PC-3 (cell line): ENCODE data around the gene ASCL1. TPM values are rescaled to one million over a fixed set of nuclear protein-coding genes. Genes with fewer than 3 reads are reported as not detected.

ENCODE experiments used
- ATAC-seq: fragments of 200-7000 bp; cut with Tn5 transposase; 2 replicates; pipeline ENCODE4 v1.9.1; 2020; ENCODE audit warnings: mild to moderate bottlenecking, moderate library complexity
- BruUV-seq: library from RNA; stranded (reverse); fragments of 400-500 nt; replicated peaks from 2 replicates; lab custom pipeline; 2021; lab: Mats Ljungman, UMichigan
- CTCF ChIA-PET: fragments of 300-600 bp; sonication (Branson Sonifier 250); formaldehyde crosslinking; loops from one replicate; lab custom pipeline; 2022; ENCODE audit warnings: antibody characterized with exemption; lab: Charles Lee
- POLR2A ChIA-PET: fragments of 300-600 bp; sonication (Branson Sonifier 250); formaldehyde crosslinking; loops from one replicate; lab custom pipeline; 2022; ENCODE audit warnings: antibody characterized with exemption; ENCODE audit not compliant: unreplicated experiment; lab: Charles Lee
- DNase-seq: peaks from one replicate; pipeline ENCODE4 v3.0.0-alpha.2; 2015
- H2AFZ ChIP-seq: fragments of 300-600 bp; sonication (generic); 2 replicates; pipeline ENCODE4 v1.6.0; 2016; ENCODE audit warnings: antibody characterized with exemption, low read length
- H3F3A ChIP-seq: fragments of 300-600 bp; sonication (generic); one replicate; pipeline ENCODE4 v1.6.0; 2017; ENCODE audit warnings: antibody characterized with exemption, low read length, control low read depth, mild to moderate bottlenecking; ENCODE audit not compliant: unreplicated experiment
- H3K27ac ChIP-seq: fragments of 300-600 bp; sonication (generic); 2 replicates; pipeline ENCODE4 v1.5.1; 2016; ENCODE audit warnings: mild to moderate bottlenecking, low read length
- H3K27me3 ChIP-seq: fragments of 300-600 bp; sonication (generic); 2 replicates; pipeline ENCODE4 v1.6.1; 2016; ENCODE audit warnings: low read length, mixed read lengths
- H3K36me3 ChIP-seq: fragments of 300-600 bp; sonication (generic); 2 replicates; pipeline ENCODE4 v1.6.1; 2016; ENCODE audit warnings: low read depth, mixed run types, low read length, mixed read lengths
- H3K4me1 ChIP-seq: fragments of 300-600 bp; sonication (generic); 2 replicates; pipeline ENCODE4 v1.5.1; 2016; ENCODE audit warnings: low read length; ENCODE audit not compliant: insufficient read depth
- H3K4me2 ChIP-seq: fragments of 300-600 bp; sonication (generic); 2 replicates; pipeline ENCODE4 v1.6.0; 2016; ENCODE audit warnings: low read length
- H3K4me3 ChIP-seq: fragments of 300-600 bp; sonication (generic); 2 replicates; pipeline ENCODE4 v1.5.1; 2016; ENCODE audit warnings: mild to moderate bottlenecking, low read length, mixed read lengths
- H3K79me2 ChIP-seq: fragments of 300-600 bp; sonication (generic); 2 replicates; pipeline ENCODE4 v1.6.1; 2017; ENCODE audit warnings: low read length, mixed read lengths
- H3K9ac ChIP-seq: fragments of 300-600 bp; sonication (generic); 2 replicates; pipeline ENCODE4 v1.6.0; 2016; ENCODE audit warnings: mild to moderate bottlenecking, low read length
- H3K9me2 ChIP-seq: fragments of 300-600 bp; sonication (generic); replicated peaks from 2 replicates; pipeline ENCODE4 v1.6.1; 2016; ENCODE audit warnings: mixed run types, low read length, mixed read lengths
- H3K9me3 ChIP-seq: fragments of 300-600 bp; sonication (generic); 2 replicates; pipeline ENCODE4 v1.6.1; 2016; ENCODE audit warnings: low read length, mixed read lengths
- H4K20me1 ChIP-seq: fragments of 300-600 bp; sonication (generic); 2 replicates; pipeline ENCODE4 v1.6.1; 2016; ENCODE audit warnings: low read length, mixed read lengths
- CTCF ChIP-seq: fragments of 300-600 bp; sonication (generic); conservative IDR thresholded peaks from 2 replicates; pipeline ENCODE4 v1.5.1; 2017; ENCODE audit warnings: antibody characterized with exemption, low read depth, mild to moderate bottlenecking, low read length
- EZH2 ChIP-seq: fragments of 300-600 bp; sonication (generic); IDR thresholded peaks from one replicate; pipeline ENCODE4 v1.6.1; 2017; ENCODE audit warnings: antibody characterized with exemption, mild to moderate bottlenecking, low read length; ENCODE audit not compliant: unreplicated experiment
- EZH2phosphoT487 ChIP-seq: fragments of 300-600 bp; sonication (generic); IDR thresholded peaks from 2 replicates; pipeline ENCODE4 v1.6.1; 2018; ENCODE audit warnings: mild to moderate bottlenecking, antibody characterized with exemption, low read length, borderline replicate concordance
- intact Hi-C: fragments of 100-400 bp; cut with micrococcal nuclease; formaldehyde crosslinking; loops from 2 replicates; pipeline ENCODE4 v1.9.0; 2023
- total RNA-seq: library from RNA; depleted of rRNA; stranded (reverse); fragments of >200 nt; gene quantifications from 2 replicates; pipeline ENCODE4 v1.2.3, GENCODE V29; 2014

Gene ASCL1
- total RNA-seq, 1 experiment from 2014 or later: not detected

- intact Hi-C loops: no loop called here
- Histone ChIP-seq H2AFZ (no peak overlapping the region), H3K9me2 (no peaks in the 10 kb centered on the region), H3K36me3 (no peaks in the 10 kb centered on the region), H3K9me3 (peaks cover 4% of the 10 kb centered on the region; the same call in 1 of the 2 replicates), H3F3A (no peaks in the 10 kb centered on the region), H4K20me1 (no peaks in the 10 kb centered on the region), H3K9ac (no peak overlapping the region), H3K27ac (no peak overlapping the region), H3K4me2 (no peak overlapping the region), H3K27me3 (peaks cover 81% of the 10 kb centered on the region), H3K4me3 (no peak overlapping the region), H3K79me2 (no peaks in the 10 kb centered on the region), H3K4me1 (no peaks in the 10 kb centered on the region)
- no TSS peak for BruUV-seq
- no peak for ATAC-seq
- TF ChIP-seq EZH2 (no peak), CTCF (no peak), EZH2phosphoT487 (no peak)
- CTCF ChIA-PET: no interaction called here
- POLR2A ChIA-PET: no interaction called here
- no peak for DNase-seq
These were observed 5.5 kb downstream of the ASCL1 start for GRCh38 chr12:102962986-102963385.

- H3K9me3 ChIP-seq: peaks cover 4% of the 10 kb centered on the region; the same call in 1 of the 2 replicates
- no peaks in the 10 kb centered on the region for H3K4me1 ChIP-seq
- intact Hi-C loops: no loop called here
- no peak overlapping the region for H3K27ac ChIP-seq
- H3K36me3 ChIP-seq: no peaks in the 10 kb centered on the region
- H3K4me3 ChIP-seq: no peak overlapping the region
- no peak overlapping the region for H3K9ac ChIP-seq
- H3K27me3 ChIP-seq: peaks cover 73% of the 10 kb centered on the region
- no peaks in the 10 kb centered on the region for H3F3A ChIP-seq
- no TSS peak for BruUV-seq
- no peak for ATAC-seq
- no peaks in the 10 kb centered on the region for H4K20me1 ChIP-seq
- TF ChIP-seq EZH2 (no peak), CTCF (no peak), EZH2phosphoT487 (no peak)
- POLR2A ChIA-PET: no interaction called here
- H3K79me2 ChIP-seq: no peaks in the 10 kb centered on the region
- H3K4me2 ChIP-seq: no peak overlapping the region
- CTCF ChIA-PET: no interaction called here
- DNase-seq: no peak
- no peak overlapping the region for H2AFZ ChIP-seq
- H3K9me2 ChIP-seq: no peaks in the 10 kb centered on the region
These were observed 6.3 kb downstream of the ASCL1 start for GRCh38 chr12:102963796-102964195.

- H3K9me2 ChIP-seq: no peaks in the 10 kb centered on the region
- intact Hi-C loops: no loop called here
- no peak overlapping the region for H3K9ac ChIP-seq
- POLR2A ChIA-PET: no interaction called here
- DNase-seq: no peak
- no peak overlapping the region for H3K4me3 ChIP-seq
- no peak overlapping the region for H3K27ac ChIP-seq
- CTCF ChIA-PET: no interaction called here
- H3K4me2 ChIP-seq: no peak overlapping the region
- H4K20me1 ChIP-seq: no peaks in the 10 kb centered on the region
- TF ChIP-seq EZH2: no peak
- no peak for TF ChIP-seq CTCF
- no peak for TF ChIP-seq EZH2phosphoT487
- H3K9me3 ChIP-seq: peaks cover 4% of the 10 kb centered on the region; the same call in 1 of the 2 replicates
- ATAC-seq: no peak
- no peaks in the 10 kb centered on the region for H3K79me2 ChIP-seq
- peaks cover 62% of the 10 kb centered on the region for H3K27me3 ChIP-seq
- BruUV-seq: no TSS peak
- no peak overlapping the region for H2AFZ ChIP-seq
- no peaks in the 10 kb centered on the region for H3K36me3 ChIP-seq
- H3K4me1 ChIP-seq: no peaks in the 10 kb centered on the region
- H3F3A ChIP-seq: no peaks in the 10 kb centered on the region
These were observed 7.4 kb downstream of the ASCL1 start for GRCh38 chr12:102964872-102965271.
